Measurements from ENCODE around the gene KRTAP4-8.

- TF ChIP-seq FOXM1 (IDR thresholded peaks at IDR 0.05; ENCODE audit: borderline replicate concordance, low read depth), result no peak
- TF ChIP-seq TAF1 (IDR thresholded peaks at IDR 0.05; ENCODE audit: low read depth), result no peak
- no peak for TF ChIP-seq MAX (IDR thresholded peaks at IDR 0.05)
Observed at GRCh38 chr17:41076788-41077187, 21.2 kb downstream of the KRTAP4-8 start.
